Left lung (tissue), 10 donors: ENCODE measurements around the gene FAM47E. TPM values are rescaled to one million over a fixed set of nuclear protein-coding genes. Genes with fewer than 3 reads are reported as not detected.
A peak's percentile ranks its signal among the peaks of the same experiment; 100 is the strongest.

Experiments
- ATAC-seq: fragments of 200-7000 bp; cut with Tn5 transposase; one replicate; pipeline ENCODE4 v1.9.1; 2020; ENCODE audit warnings: moderate library complexity
- DNase-seq, 4 donors: peaks; one replicate each; pipeline ENCODE4 v3.0.0-alpha.2; 2013 to 2020
- H3K27ac ChIP-seq, 2 donors: fragments of 200-600 bp; sonication (generic) in 1 of 2; one replicate each; pipeline versions ENCODE4 v1.5.0 to v1.8.0; 2020 to 2021
- H3K27me3 ChIP-seq, 2 donors: fragments of 200-600 bp; sonication (generic) in 1 of 2; one replicate each; pipeline versions ENCODE4 v1.5.0 to v1.8.0; 2020 to 2021
- H3K36me3 ChIP-seq, 2 donors: fragments of 200-600 bp; sonication (generic) in 1 of 2; one replicate each; pipeline versions ENCODE4 v1.5.0 to v1.8.0; 2020 to 2021
- H3K4me1 ChIP-seq, 2 donors: fragments of 200-600 bp; one replicate each; pipeline ENCODE4 v1.8.0; 2021
- H3K4me3 ChIP-seq, 2 donors: fragments of 200-600 bp; sonication (generic) in 1 of 2; one replicate each; pipeline versions ENCODE4 v1.5.0 to v1.8.0; 2020 to 2021; ENCODE audit warnings: mild to moderate bottlenecking in 1 of 2
- H3K9me3 ChIP-seq, 2 donors: fragments of 200-600 bp; sonication (generic) in 1 of 2; one replicate each; pipeline versions ENCODE4 v1.5.0 to v1.8.0; 2020 to 2021
- intact Hi-C, 2 donors: fragments of 100-400 bp; cut with DNase I; formaldehyde crosslinking; loops; one replicate each; pipeline versions ENCODE4 v1.11.2 to v1.14.2; 2022
- polyA plus RNA-seq, 6 donors: library from polyadenylated mRNA; unstranded; fragments of 120-200 nt; gene quantifications; one replicate each; pipeline ENCODE4 v1.2.1, GENCODE V29; 2013; ENCODE audit not compliant: insufficient read length in 6 of 6
- total RNA-seq, 2 donors: library from RNA; stranded (reverse); fragmentation: NEBNext Ultra II Directional; extraction: Animal tissue kit (Norgen Biotek cat#: 25700); gene quantifications; one replicate each; pipeline ENCODE4 v1.2.1, GENCODE V29; 2021
- TF ChIP-seq, protein P1 (sequence below), 2 donors: fragments of 200-600 bp; sonication (generic) in 1 of 2; IDR thresholded peaks; one replicate each; pipeline versions ENCODE4 v1.5.0 to v1.8.0; 2021; ENCODE audit warnings: antibody characterized with exemption in 2 of 2
- donor health status: DM: no; HTN: yes; CAD: no.
- donor health status: DM: no; HTN: no; CAD: no.

Gene FAM47E
- total and polyA plus RNA-seq, 8 donors = 3.2 to 8.5 (median 6.2) TPM

DNA sequence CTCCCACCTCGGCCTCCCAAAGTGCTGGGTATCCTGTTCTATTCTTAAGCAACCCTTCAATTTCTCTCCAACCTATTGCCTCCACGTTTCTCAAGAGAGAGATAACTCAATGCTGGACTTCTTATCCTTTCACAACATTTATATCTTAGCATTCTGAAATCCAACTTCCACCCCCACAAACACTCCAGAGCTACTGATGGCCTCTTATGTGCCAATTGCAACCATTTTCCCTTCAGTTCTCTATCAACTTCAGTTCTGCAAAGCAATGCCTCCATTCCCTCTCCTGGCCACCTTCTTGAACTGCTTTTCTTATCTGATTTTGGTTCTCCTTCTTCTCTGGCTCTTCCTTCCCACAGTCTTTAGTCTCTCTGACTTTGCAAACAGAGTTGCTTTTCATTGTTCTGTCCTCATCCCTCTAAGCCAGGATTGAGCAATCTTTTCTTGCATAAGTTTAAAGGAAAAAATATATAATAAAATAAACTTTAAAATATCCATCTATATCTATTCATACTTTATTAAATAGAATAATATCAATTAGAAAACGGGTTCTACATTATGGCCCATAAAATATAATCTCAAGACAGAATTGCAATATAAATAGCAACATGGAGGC lies 51.4 kb downstream of the FAM47E start:
- TF ChIP-seq, protein P1, sequence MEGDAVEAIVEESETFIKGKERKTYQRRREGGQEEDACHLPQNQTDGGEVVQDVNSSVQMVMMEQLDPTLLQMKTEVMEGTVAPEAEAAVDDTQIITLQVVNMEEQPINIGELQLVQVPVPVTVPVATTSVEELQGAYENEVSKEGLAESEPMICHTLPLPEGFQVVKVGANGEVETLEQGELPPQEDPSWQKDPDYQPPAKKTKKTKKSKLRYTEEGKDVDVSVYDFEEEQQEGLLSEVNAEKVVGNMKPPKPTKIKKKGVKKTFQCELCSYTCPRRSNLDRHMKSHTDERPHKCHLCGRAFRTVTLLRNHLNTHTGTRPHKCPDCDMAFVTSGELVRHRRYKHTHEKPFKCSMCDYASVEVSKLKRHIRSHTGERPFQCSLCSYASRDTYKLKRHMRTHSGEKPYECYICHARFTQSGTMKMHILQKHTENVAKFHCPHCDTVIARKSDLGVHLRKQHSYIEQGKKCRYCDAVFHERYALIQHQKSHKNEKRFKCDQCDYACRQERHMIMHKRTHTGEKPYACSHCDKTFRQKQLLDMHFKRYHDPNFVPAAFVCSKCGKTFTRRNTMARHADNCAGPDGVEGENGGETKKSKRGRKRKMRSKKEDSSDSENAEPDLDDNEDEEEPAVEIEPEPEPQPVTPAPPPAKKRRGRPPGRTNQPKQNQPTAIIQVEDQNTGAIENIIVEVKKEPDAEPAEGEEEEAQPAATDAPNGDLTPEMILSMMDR (IDR thresholded peaks at IDR 0.05) = no peak
- DNase-seq (no peak), ATAC-seq (no peak)
- intact Hi-C loops = no loop called here
- Histone ChIP-seq H3K9me3 (no peaks in the 10 kb centered on the region), H3K4me1 (peaks cover 10 to 61% of the 10 kb centered on the region in 2 donors), H3K4me3 (no peak overlapping the region), H3K36me3 (no peaks in the 10 kb centered on the region), H3K27me3 (no peaks in the 10 kb centered on the region), H3K27ac (peak overlapping the region in 1 of 2 donors; percentile 28)

DNA sequence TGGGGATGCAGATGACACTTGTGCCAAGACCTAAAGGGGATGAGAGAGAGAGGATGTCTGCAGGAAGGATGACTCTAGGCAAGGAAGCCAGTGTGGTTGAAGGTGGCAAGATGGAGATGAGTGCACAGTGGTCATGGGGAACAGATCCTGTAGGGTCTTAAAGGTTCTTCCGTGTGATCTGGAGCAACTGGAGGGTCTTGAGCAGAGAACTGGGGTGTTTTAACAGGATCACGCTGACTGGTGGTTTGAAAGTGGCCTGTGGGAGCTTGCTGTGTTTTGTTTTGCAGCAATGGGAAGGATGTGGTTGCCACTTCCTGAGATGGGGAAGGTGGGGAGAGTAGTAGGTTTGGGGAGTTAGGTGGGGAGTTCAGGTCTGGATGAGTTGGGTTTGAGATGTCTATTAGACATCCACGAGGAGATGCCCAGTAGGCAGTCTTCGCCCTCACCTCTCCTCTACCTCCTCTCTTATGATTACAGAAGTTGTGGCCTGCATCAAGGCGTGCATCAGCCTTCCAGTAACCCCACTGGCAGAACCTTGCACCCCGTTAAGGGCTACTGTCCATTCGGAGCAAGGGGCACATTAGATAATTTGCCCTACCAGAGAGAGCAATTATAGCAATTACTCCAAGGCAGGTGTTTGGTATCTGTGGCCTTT lies 53.6 kb downstream of the FAM47E start:
- H3K27me3 ChIP-seq = no peaks in the 10 kb centered on the region
- DNase-seq (no peak), ATAC-seq (no peak)
- H3K4me3 ChIP-seq = peak overlapping the region; percentile 67 to 73
- H3K4me1 ChIP-seq = peaks cover 10 to 70% of the 10 kb centered on the region in 2 donors
- H3K36me3 ChIP-seq = peaks cover 0 to 10% of the 10 kb centered on the region in 2 donors
- TF ChIP-seq, protein P1 (IDR thresholded peaks at IDR 0.05) = no peak
- intact Hi-C loops = no loop called here
- peak overlapping the region in 1 of 2 donors; percentile 84 for H3K27ac ChIP-seq
- H3K9me3 ChIP-seq = no peaks in the 10 kb centered on the region

DNA sequence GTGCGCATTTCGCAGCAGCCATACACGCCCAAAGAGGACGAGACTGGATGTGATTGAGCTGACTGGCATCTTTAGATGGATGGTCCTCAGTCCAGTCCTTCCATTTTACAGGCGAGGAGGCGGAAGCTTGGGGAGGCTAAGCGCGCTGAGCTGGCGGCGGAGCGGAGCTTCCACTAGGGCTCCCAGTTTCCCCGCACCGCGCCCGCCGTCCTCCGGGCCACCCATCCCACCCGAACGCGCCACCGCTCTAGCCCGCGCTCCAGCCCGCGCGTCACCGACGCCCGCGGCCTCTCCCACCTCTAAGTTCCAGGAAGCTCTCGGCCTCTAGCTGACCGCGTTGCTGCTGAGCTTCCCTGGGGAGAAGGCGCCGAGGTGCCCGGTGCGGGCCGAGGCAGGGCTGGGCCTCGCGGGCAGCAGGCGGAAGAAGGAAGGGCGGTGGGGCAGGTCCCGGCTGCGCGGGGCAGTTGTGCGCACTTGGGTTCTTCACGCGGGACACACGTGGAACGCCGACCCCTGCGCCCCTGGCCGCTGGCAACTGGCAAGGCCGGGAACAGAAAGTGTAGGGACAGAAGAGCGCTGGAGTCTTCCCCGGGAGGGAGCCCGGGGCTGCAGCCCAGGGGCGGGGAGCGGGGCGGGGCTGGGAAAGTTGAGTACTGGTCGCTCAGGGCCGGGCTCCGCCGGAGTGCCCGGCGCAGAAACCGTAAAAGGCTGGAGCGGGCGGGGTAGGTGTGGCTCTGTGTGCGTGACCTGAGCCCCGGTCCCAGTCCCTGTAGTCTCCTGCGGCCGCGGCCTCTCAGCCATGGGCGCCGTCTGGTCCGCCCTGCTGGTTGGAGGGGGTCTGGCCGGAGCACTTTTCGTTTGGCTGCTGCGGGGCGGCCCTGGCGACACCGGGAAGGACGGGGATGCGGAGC lies 54.7 kb downstream of the FAM47E start, which contains the start of gene STBD1:
Gene STBD1 (plus strand): TSS at position 763 of the 911 bp plus-strand sequence. CDS start 37 bp downstream, at position 800.
- Histone ChIP-seq H3K27me3 (no peaks in the 10 kb centered on the region), H3K9me3 (no peaks in the 10 kb centered on the region), H3K27ac (peak within 1 kb of the TSS; percentile 84 to 89), H3K4me3 (peak within 1 kb of the TSS; percentile 67 to 73), H3K36me3 (peaks cover 0 to 16% of the 10 kb centered on the region in 2 donors), H3K4me1 (peaks cover 10 to 63% of the 10 kb centered on the region in 2 donors)
- TF ChIP-seq, protein P1 (IDR thresholded peaks at IDR 0.05) = no peak
- DNase-seq (peak; percentile 65 to 96 (median 84)), ATAC-seq (peak; percentile 94)
- intact Hi-C loops = no loop called here

DNA sequence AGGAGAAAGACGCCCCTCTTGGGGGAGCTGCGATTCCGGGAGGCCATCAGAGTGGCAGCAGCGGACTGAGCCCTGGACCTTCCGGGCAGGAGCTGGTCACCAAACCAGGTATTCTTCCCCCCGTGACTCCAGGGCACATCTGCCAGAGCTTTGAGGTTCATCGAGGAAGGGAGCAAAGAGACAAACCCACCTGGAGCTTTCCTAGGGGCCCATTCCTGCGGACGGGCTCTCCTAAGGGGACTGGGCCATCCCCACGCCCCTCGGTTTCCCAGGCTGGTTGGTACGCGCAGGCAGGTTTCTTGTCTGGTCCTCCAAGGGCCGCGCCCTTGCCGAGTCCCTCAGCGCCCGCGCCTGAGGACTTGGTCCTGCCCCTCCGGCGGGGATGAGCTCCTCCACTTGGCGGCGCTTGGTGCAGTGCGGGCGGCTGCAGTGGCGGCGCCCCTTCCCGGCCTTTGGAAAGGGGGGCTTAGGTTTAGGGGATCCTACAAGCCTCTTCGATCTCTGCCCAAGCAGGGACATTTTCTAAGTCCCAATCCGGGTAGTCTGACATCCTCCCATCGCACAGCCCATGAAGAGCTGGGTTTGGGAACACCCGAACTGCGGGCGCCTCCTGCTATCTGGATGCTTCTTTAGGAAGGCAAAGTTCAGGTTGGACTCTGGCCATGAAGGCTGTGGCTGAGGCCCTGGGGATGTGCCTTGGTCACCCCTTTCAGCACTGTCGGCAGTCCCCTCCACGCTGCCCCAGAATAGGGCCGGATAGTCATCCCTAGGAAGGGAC lies 55.5 kb downstream of the FAM47E start:
- TF ChIP-seq, protein P1 (IDR thresholded peaks at IDR 0.05) = peak in 1 of 2 donors; percentile 18
- DNase-seq = peak; percentile 15 to 93 (median 70)
- H3K4me3 ChIP-seq = peak overlapping the region; percentile 67 to 73
- peaks cover 5 to 55% of the 10 kb centered on the region in 2 donors for H3K4me1 ChIP-seq
- H3K27ac ChIP-seq = peak overlapping the region; percentile 84 to 89
- intact Hi-C loops = no loop called here
- H3K9me3 ChIP-seq = no peaks in the 10 kb centered on the region
- peak; percentile 74 for ATAC-seq
- no peaks in the 10 kb centered on the region for H3K27me3 ChIP-seq
- peaks cover 0 to 16% of the 10 kb centered on the region in 2 donors for H3K36me3 ChIP-seq
